ENCODE results near the gene PAPPA2.
"Not testable (repeated sequence)": the region's sequence is repeated elsewhere in the genome, so short reads cannot be mapped to it uniquely, and the experiment has no call there.

PAPPA2 gene

DNA sequence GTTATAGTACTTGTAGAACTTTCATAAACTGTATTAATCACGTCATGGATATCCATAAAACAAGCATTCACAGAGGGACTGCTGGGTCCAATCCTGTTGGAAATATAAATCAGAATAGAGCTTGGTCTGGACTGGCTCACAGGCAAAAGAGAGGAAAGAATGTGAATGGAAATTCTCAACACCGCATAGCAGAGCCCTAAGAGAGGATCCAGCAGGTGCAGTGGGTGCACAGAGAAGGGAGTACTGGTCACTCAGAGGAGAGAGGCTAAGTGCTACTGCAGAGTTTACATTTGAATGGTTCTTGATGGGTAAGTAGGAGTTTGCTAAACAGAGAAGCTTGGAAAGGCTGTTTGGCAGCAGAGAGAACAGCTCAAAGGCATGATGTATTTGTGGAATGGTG lies 231.7 kb downstream of the PAPPA2 start:
- no peak for DNase-seq

DNA sequence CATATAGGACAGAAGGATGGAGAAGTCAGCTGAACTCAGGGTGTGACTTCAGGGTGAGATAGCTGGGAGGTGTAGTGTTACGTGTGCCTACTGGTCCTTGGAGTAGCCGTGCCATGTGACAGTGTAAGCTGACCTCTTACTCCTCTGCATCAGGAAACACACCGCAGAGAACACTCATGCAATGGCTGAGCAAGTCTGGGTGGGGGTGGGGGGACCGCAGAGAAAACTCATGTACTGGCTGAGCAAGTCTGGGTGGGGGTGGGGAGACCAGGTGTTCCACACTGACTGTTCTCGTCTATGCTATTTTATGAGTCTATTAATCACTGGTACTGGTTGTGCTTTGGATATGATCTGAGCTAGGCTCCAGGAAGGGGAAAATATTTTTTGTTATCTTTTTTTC lies 233.1 kb downstream of the PAPPA2 start:
- peak; percentile 99 for DNase-seq

DNA sequence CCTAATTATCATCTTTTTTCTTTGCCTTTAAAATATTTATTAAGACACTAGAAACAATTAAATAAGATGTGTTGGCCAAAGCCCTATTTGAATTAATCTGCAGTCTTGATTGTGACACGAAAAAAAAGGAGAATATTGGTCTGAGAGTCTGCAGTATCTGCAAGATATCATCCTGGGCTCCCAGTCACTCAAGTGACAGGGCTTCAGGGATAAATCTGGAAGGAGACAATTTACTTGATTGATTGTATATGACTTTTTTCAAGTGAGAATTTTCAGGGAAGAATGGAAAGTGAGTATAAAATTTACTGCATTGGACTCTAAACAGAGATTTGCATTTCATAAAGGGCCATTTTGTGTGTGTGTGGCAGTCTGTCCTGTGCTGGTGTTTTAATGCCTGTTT lies 233.7 kb downstream of the PAPPA2 start:
- DNase-seq = peak in 1 of 2 experiments; percentile 60

DNA sequence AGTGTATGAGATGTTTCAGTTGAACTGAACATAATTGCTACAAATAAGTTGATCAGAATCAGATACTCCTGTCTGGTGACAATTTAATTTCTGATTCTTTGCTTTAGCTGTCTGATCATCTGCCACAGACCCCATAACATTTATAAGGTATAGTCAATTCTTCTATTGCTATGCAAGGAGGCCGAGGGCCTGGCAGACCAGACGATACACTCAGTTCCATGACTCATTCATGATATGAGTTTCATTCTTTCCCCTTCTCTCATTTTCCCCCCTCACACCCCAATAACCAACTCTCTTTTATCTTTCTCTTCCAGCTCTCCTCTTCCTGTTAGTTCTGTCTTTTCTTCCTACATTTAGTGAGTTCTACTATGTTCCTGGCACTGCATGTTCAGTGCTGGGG lies 236.8 kb downstream of the PAPPA2 start:
- DNase-seq = no peak

DNA sequence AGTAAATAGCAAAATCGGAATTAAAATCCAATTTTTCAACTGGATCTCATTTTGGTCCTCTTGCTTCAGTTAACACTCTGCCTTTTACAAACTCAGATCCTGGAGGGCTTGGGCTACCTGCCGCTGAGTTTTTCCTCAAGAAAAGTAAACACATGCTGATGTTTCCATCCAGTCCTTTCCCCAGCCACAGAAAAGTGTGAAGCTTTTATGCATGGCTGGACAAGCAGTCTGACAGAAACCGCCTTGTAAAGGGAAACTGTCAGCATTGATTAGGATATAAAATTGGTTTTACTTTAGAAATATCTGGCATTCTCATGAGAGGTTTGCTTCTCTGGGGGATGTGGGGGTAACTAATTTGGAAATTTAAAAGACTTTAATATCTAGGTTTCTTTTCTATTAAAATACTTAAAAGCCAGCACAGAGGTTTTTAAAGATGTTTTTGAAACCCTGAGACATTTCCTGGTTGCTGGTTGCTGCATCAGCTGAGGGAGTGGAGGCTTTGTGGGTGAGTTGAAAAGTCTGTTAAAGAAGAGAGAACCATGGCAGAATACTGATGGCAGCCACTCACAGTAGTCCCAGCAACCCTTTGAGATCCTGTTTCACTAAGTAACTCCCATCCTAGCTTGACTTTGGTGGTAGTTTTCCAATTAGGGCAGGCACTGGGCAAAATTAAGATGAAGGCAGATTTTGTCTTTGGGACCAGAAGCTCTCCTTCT lies 238.3 kb downstream of the PAPPA2 start:
- peak; percentile 61 to 73 for DNase-seq

DNA sequence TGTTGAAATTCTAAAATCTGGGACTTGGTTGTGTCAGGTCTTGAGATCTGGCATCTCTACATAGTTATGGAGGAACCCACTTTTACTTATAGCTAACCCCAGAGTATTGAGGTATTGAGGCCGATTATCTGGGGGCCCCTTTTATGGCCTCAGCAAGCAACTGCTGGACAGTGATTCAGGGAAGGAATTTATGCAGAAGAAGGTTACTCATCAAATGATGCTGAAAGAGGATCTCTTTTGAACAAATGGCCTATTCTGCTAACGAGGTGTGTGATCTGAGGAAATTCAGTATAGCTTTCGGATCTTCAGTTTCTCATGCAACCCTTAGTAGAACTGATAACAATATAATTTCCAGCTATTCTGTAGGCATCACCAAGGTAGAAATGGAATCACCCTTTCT lies 239.9 kb downstream of the PAPPA2 start:
- DNase-seq = no peak

DNA sequence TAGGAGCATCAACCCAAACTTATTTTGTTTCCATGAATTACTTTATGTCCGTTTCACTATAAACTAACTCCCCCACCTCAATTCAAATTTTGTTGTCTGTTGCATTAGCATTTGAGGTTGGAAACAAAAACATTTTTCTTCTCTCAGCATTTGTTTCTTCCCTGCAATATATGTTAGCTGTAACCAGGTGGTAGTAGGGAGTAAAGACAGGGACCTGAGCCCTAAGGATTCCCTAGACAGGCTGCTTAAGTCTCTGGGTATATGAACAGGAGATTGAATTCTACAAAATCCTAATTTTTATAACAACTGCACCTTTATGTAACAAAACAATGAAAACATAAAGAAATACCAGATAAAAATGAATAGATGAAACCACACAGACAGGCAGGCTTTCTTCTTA lies 242.6 kb downstream of the PAPPA2 start:
- peak in 1 of 2 experiments; percentile 21 for DNase-seq

DNA sequence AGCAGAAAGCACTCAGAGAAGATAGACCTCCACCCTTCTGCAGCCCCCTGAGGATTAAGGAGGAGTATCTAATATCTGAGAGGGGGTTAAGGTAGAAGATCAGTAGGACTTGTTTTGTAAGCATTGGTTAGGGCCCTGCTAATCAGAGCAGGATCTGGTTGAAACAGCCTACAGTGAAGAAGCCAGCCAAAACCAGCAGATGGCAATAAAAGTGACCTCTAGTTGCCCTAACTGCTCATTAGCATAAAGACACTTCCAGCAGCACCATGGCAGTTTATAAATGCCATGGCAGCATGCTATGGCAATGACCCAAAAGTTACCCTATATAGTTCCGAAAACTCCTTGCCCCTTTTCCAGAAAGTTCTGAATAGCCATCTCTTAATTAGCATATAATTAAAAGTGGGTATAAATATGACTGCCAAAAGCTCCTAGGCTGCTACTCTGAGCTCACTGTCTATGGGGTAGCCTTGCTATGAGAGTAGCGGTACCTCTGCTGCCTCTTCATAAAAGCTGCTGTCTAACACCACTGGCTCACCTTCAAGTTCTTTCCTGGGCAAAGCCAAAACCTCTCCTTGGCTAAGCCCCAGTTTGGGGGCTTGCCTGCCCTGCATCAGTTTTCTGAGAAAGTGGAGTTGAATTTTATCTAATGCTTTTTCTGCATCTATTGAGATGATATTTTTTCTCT lies 254.2 kb downstream of the PAPPA2 start:
- peak; percentile 16 to 56 for DNase-seq

DNA sequence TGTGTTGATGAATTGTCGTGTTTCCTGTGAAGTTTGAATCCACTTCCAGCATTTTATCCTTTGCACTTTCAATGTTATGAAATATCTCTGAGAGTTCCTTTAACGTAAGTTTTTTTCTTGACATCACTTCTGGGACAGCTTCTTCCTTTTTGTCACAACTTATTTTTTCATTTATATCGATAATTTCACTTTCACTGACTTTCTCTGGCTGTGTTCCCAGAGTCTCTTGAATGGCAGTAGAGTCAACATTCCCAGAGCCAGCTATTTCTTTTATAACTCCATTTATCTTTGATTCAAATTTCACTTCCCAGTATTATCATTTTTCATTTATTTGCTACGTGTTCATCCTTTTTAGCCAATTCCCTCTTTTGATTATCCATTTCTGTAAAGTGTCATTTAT lies 256.5 kb downstream of the PAPPA2 start:
- DNase-seq = no peak

DNA sequence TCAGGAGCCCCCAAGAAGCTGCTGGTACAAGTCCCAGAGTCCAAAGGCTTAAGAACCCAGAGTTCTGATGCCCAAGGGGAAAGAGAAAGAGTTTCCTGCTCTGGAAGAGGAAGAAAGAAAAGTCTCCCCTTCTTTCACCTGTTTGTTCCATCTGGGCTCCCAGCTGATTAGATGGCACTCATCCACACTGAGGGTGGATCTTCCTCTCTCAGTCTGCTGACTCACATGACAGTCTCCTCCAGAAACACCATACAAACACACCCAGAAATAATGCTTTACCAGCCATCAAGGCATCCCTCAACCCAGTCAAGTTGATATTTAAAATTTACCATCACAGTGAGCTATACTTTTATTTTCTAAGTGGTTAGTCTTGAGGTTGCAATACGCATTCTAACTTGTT lies 257.9 kb downstream of the PAPPA2 start:
- no peak for DNase-seq

DNA sequence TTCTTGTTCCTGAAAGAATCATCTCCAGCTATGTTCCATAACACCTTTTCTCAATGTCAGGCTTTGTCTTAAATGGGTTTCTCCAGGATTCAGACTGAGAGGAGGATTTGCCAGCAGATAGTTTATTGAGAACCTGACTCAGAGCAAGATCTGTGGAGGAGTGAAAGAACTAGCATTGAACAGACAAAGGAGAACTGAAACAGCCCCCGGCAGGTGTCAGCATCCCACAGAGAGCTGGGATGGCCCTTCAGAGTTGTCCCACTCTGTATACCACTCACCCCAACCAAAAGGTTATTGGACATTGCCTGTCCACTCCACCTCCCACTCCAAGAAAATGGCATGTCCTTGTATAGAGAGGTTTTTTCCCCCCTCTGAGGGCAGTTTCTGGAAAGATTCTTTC lies 270.7 kb downstream of the PAPPA2 start:
- no peak for DNase-seq

DNA sequence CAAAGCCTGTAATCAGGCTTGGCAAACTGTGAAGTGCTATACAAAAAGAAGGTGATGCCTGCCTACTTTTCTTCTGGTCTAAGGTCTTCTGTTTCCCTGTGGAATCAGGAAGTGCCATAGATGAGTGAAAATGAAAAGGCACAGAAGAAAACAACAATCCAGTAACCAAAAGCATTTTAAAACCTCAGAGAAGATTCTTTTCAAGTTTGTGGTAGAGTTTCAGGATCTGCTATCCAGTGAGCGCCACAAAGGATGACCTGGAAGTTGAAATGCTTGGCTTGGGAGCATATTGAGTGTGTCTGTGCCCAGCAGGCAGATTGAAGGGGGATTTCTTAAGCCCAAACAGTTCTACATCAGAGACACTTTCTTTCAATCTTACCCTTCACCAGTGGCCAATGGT lies 272.2 kb downstream of the PAPPA2 start:
- DNase-seq = no peak

DNA sequence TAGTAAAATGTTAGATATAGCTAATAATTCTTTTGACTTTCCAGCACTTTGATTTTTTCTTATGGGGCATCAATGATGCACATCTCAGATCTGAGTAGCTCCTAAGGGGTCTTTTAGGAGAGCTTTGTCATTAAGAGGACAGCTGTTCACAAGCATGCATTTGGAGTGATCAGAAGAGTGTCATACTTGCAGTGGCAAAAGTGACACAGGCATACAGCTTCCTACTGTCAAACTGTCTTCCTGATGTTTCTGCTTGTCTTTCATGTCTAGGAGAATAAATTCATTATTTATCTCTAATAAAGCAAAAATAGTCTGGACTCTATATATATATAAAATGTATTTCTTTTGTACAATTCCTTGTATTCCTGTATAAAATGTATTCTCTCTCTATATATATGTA lies 273.0 kb downstream of the PAPPA2 start:
- DNase-seq = no peak

DNA sequence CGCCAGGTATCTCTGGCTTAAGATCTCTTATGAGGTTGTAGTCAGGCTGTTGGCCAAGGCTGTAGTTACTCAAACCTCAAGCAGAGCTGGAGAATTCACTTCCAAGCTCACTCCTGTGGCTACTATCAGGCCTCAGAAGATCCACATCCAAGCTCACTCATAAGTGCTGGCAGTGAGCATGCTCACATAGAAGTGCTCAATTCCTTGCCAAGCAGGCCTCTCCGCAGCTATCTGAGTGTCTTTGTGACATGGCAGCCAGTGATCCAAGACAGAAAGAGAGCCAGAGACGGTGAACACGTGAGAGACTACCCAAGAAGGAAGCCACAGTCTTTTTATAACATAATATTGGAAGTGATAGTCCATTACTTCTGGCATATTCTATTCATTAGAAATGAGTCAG lies 278.2 kb downstream of the PAPPA2 start:
- no peak for DNase-seq

DNA sequence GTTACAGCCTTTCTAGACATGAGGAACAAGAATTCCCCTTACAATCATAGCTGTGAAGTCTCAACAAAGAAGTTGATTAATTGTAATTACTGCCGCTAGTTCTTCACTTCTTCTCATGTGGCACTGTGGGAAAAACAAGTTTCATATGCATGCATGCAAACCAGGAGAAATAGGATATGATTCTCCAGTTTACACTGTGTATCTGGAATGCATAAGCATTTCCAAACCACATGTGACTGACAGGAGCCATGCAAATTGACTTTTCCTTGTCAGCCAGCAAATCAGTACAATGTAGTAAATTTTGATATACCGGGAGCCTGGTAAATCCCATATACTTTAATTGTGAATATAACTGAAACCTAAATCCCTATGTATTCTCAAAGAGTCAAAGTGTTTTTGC lies 279.3 kb downstream of the PAPPA2 start:
- peak; percentile 97 to 98 for DNase-seq

DNA sequence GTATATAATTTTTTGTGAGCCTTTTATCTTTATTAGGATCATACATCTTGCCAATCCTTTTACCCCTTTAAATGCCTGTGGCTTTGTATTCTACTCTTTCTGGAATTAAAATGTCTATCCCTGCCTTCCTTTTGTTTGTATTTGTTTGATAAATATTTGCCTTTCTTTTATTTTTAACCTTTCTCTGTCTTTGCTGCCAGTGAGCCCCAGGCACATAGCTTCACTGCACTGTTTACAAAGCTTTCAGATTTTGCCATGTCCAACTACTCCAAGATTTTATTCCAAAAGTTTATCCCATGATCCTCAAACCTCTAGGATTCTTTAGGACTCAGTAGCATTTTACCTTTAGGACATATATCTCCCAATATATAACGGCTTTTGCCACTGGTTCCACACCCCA lies 281.2 kb downstream of the PAPPA2 start:
- DNase-seq = no peak

DNA sequence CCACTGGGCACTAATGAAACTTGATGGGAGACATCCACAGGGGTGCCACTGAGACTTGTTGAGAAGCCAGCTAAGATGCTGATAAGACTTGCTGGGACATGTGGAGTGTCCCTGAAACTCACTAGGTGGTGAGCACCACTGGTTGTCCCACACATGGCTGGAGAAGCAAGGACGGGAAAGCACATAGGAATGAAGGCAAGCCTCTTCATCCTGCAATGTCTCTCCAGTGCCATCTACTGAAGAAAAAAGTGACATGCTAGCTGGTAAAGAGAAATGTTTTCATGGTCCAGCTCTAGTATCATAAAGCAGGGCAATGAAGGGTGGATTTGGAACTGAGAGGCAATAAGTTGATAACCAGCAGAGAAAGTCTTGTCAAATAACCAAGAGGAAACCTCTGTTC lies 283.0 kb downstream of the PAPPA2 start:
- DNase-seq = peak; percentile 55 to 73

DNA sequence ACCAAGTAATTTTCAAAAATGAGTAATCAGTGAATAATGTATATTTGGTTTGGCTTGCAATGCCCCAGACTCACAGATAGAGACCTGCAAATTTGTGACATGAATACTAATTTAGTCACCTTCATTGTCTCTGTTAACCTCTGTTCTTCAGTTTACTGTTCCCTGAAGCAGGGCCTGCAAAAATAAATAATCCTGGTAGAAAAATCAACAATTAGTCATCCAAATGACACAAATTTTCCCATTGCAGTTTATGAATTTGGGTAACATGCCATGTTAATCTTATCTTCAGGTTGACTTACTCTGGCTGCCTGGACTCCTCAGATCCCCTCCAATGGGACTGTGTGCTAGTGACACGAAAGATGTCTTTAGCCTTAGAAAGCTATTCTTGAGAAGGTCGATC lies 289.5 kb downstream of the PAPPA2 start:
- DNase-seq = no peak

DNA sequence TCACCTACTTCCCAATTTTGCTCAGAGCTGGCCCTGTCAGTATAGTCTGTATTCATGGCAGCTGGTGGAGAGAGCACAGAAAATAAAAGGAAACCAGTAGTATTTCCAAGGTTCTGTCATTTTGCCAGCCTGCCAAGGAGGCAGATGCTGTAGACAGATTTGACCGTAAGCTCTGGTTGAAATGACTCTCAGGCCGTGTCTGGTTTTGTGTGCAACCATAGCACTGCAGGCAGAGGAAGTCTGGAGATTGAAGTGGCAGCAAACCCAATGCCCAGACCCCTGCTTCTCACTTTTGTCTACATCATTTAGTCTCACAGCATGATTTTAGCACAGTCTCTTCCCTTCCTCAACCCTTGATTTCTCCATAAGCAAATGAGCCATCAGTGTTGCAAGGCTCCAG lies 291.7 kb downstream of the PAPPA2 start:
- DNase-seq = no peak

DNA sequence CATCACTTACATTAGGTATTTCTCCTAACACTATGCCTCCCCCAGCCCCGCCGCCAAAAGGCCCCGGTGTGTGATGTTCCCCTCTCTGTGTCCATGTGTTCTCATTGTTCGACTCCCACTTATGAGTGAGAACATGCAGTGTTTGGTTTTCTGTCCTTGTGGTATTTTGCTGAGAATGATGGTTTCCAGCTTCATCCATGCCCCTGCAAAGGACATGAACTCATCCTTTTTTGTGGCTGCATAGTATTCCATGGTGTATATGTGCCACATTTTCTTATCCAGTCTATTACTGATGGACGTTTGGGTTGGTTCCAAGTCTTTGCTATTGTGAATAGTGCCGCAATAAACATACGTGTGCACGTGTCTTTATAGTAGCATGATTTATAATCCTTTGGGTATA lies 293.8 kb downstream of the PAPPA2 start:
- DNase-seq = not testable (repeated sequence)

DNA sequence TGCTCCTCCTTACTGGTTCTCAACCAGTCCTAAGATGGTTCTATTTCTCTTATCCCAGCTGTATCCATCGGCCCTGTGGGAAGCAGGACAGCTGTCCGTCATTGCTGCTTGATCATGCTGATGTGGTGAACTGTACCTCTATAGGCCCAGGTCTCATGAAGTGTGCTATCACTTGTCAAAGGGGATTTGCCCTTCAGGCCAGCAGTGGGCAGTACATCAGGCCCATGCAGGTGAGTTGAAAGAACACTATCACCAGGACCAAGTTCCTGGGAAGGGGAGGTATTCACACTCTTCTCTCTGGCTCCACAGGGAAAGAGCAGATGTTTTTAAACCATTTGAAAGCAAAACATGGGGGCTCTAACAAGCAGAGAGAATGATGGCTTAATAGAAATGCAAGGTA lies 302.6 kb downstream of the PAPPA2 start:
- peak in 1 of 2 experiments; percentile 30 for DNase-seq

DNA sequence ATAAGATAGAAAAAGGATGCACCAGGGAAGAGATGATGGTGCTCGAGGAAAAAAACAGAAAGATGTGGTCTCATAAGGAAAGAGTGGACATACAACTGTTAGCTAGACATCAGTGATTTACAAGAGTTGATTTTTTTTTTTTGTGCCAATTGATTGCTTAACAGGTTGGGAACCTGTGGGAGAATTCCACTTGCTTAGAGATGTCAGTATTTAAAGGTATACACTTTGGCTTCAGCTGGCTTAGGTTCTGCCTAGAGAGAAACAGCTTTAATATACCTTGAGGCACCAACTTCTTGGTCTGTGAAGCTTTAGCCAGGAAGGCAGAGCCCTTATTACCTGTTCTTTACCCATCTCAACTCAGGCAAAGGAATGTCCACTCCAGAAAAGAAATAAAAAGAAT lies 303.8 kb downstream of the PAPPA2 start:
- DNase-seq = peak in 1 of 2 experiments; percentile 53

DNA sequence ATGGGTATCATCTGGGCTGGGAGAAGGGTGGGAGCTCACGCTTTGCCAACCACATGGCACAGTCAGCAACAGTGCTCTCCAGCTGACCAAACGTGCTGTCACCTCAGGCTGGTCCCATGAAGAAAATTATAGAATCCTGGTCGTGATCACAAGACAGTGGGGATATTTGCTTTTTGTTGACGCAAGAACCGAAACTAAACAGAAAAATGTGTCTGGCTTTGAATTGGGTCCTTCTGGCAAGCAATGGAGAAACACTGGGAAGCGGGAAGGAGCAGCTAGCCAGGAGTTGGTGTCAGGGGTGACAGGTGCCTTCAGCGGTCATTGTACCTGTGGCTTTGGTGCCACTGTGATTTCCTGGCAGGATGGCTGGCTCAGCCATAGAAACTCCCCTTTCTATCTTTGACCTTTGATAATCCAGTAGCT lies 304.8 kb downstream of the PAPPA2 start:
- no peak for DNase-seq

DNA sequence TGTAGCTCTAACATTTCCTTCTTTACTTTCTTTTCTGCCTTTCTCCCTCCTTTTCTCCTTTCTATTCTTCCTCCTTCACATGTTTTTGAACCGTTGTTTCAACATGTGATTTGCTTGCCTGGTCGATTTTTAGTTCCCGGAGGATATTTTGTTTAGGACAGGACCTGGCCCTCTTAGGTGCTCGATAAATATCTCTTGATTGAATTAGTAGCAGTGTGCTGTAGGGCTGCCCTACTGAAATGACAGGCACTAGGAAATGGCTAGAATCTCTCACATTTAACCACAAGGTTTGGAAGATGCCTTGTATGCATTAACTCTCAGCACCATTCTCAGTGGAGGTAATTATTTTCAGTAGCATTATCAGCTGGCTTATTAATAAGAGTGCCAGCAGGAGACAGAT lies 305.6 kb downstream of the PAPPA2 start:
- no peak for DNase-seq

DNA sequence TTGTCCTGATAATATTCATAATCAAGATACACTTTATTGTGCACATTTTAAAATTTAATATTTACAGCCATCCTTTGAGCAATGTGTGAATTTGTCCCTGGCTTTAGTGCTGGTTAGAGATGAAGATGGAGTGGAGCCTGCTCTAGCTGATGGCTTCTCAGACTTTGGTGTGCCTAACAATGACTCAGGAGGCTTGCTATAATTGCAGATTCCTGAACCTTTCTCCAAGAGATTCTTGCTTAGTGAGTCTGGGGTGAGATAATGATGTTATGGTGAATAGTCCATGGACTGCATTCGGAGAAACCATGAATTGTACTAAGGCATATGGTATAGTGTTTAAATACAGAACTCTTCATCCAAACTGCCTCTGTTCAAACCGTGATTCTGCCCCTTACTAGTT lies 307.1 kb downstream of the PAPPA2 start:
- DNase-seq = no peak
